Adrenal gland (tissue), 5 donors: Measurements from ENCODE around the gene C1orf56.

ENCODE experiments used
- CTCF ChIP-seq, 6 experiments: fragments of 450-650 bp in 4 of 6; fragments of 200-600 bp in 2 of 6; sonication (generic) in 1 of 6; IDR thresholded peaks; 1 replicate in 5 of 6; 2 replicates in 1 of 6; pipeline versions ENCODE4 v1.5.1 to v1.8.0; 2016 to 2021; ENCODE audit warnings: antibody characterized with exemption in 6 of 6, mild to moderate bottlenecking in 2 of 6, moderate library complexity in 1 of 6
- POLR2A ChIP-seq, 2 donors: fragments of 450-650 bp; IDR thresholded peaks; one replicate each; pipeline ENCODE4 v1.6.1; 2017; ENCODE audit warnings: antibody characterized with exemption in 2 of 2, mild to moderate bottlenecking in 2 of 2, moderate library complexity in 1 of 2
- donor health status: DM: no; HTN: no; CAD: no.

GRCh38 chr1:151062741-151063371 is 15.3 kb downstream of the C1orf56 start:
- TF ChIP-seq CTCF (IDR thresholded peaks at IDR 0.05): no peak
- peak in 1 of 2 donors; percentile 10 for TF ChIP-seq POLR2A (IDR thresholded peaks at IDR 0.05)
